HG03064 (cell line): ENCODE measurements around the gene RPS15.
"Not testable (repeated sequence)": the region's sequence is repeated elsewhere in the genome, so short reads cannot be mapped to it uniquely, and the experiment has no call there.

Experiments used
- ATAC-seq: cut with Tn5 transposase; IDR thresholded peaks from one replicate; pipeline ENCODE4 v1.9.1; 2021; ENCODE audit warnings: low read depth; ENCODE audit not compliant: unreplicated experiment

RPS15 gene

GRCh38 chr19:1431759-1432506, 6.3 kb upstream of the RPS15 start:
- ATAC-seq, result no peak

- ATAC-seq, result no peak
These were observed 5.7 kb upstream of the RPS15 start for GRCh38 chr19:1432507-1432887.

DNA sequence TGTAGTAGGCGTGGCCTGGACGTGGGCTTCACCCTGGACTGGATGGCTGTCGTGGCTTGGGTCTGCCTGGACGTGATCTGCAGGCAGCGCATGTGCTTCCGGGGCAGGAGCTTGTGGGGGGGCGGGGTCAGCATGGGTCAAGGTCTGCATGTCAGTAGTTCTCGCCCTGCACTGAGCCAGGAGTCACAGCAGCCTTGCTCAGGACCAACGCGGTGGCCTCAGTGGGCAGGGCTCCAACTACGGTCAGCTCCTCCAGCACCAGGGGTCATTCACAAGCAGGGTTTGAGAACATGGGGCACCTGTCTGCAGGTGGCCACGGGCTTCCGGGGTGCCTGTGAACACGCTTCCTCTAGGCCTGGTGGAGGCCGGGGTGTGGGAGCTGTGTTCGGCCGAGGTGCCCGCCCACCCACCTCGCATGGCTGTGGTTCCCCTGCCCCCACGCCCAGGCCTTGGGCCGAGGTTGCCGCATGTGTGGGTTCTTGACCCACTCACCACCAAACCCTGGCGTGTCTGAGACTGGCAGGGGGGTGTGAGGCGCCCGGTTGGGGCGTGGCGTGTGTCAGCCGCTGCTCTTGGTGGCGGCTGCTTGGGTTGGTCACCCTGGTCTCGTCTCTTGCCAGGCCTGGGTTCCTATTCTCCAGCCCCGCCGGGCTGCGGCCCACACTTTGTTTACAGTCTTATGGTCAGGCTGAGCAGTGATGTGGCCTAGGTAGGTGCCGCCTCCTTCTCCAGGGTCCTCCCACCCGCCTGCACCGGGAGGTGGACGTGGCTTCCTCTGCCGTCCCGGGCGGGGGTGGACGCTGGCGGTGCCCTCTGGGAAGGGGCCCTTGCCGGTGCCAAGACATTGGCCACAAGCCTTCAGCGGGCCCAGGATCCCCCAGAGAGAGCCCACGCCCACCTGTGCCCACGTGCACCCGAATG, 4.8 kb upstream of the RPS15 start:
- ATAC-seq, result no peak

GRCh38 chr19:1434040-1434366, 4.2 kb upstream of the RPS15 start:
- no peak for ATAC-seq

- no peak for ATAC-seq
These were observed 3.6 kb upstream of the RPS15 start for GRCh38 chr19:1434577-1435060.

- ATAC-seq, result no peak
These were observed 2.7 kb upstream of the RPS15 start for GRCh38 chr19:1435378-1435989.

GRCh38 chr19:1437609-1438008, 587 bp upstream of the RPS15 start:
- no peak for ATAC-seq

GRCh38 chr19:1438933-1439354, 748 bp downstream of the RPS15 start:
- ATAC-seq, result peak; percentile 7

GRCh38 chr19:1439525-1440417, 1.6 kb downstream of the RPS15 start:
- ATAC-seq, result not testable (repeated sequence)

GRCh38 chr19:1440418-1440801, 2.2 kb downstream of the RPS15 start:
- ATAC-seq, result no peak

DNA sequence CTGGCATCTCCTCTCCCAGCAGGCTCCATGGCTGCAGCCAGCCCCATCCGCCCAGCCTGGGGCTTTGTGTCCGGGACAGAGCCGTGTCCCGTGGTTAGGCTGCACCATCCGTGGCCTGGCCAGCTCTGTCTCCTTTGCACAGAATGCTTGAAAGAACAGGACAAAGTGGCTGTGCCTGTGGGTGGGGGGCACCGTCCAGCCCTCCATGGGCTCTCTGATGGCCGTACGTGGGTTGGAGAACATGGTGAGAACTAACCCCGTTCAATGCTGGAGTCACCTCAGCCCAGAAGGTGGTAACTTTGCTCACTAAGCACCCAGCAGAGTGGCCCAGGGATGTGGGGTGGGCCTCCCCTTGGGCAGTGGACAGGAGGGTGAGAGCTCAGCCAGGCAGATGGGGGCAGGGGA, 2.8 kb downstream of the RPS15 start:
- ATAC-seq, result no peak

GRCh38 chr19:1441677-1442438, 3.7 kb downstream of the RPS15 start:
- no peak for ATAC-seq

DNA sequence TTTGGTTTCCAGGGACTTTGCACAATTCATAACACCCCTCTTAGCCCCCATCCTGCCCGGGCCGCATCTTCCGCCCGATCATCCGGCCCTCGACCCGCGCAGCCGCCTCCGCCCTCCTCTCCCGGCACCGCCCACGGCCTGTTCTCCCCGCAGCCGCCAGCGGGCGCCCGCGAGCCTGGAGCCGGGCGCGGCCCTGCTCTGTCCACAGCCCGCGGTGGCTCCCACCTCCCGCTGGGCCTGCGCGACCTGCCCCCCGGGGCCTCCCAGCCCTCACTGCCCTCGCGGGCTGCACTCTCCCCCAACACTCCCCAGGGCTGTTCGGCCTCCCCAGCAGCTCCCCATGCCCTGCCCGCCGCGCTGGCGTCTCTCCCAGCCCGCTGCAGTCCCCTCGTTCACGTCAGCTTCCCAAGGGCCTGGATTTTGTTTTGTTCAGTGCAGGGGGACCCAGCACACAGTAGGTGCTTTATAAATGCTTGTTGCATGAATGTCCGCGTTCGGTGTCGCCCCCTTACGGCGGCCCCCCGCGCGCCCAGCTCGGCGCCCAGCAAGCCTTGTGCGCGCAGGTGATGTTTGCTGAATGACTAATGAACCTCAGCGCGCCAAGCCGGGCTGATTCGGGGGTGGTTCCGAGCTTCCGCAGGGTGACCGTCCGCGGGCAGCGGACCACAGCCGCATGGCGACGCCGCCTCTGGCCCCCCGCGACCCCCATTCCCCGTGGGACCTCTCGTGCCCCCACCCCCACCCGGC, 7.2 kb downstream of the RPS15 start:
- ATAC-seq, result no peak

DNA sequence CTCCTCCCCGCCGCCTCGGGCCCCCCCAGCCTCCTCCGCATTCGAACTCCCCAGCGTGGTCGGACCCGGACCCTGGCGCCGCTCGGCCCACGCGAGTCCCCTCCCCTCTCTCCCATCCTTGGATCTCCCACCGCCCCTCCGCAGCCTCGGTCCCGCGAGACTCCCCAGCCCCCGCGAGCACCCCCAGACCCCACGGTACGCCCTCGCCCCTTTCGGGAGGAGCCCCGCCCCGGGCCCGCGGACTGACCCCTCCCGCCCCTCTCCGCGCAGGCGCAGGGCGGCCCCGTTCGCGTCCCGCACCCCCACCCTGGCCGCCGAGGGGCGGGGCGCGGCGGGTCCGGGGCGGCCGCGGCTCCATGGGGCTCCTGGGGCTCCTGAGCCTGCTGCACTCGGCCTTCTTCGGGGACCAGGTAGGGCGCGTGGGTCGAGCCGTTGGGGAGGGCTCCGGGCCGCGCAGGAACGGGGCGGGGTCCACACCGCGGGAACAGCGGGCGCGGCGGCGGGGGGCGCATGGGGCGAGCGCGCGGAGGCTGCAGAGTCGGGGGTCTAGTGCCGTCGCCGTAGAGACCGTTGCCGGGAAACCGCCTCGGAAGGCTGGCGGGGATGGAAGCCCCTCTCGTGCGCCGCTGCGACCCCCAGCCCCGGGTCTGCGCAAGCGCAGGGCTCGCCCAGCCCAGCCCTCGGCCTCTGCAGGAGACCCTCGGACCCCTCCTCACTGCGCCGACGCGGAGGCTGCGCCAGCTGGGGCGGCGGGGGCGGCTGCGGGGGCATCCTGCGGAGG, 7.9 kb downstream of the RPS15 start:
- ATAC-seq, result no peak

- ATAC-seq, result no peak
These were observed 8.7 kb downstream of the RPS15 start for GRCh38 chr19:1446713-1447481.

DNA sequence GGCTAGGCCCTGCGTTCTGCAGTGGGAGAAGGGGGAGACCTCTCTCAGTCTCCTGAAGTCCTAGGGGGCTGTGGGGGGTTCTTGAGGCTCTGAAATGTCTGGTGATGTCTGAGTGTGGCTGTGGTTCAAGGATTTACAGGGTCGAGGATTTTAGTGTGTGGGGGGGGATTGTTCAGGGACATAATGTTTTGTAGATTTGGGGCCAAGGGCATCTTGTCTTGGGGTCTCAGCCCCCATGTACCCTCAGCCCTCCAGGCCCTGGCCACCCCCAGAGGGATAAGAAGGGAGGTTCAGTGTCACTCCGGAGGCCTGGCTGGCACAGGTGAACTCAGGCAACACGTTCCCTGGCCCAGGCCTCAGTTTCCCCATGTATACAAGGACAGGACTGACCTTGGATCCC, 9.3 kb downstream of the RPS15 start:
- no peak for ATAC-seq

DNA sequence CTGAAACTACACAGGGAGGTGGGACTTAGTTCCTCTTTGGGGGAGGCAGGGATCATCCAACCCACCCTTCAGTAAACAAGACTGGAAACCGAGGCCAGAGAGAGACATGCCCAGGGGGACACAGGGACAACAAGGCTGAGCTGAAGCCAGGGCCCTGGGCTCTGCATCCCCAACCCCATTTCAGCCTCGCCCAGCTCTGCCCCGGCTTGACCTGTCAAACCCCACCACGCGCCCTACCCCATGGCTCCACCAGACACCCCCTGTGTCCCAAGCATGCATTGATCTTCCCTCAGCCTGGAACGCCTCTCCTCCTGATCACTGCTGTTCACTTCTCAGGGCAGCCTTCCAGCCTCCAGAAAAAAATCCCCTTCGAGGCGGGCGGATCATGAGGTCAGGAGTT, 9.7 kb downstream of the RPS15 start:
- no peak for ATAC-seq
